Upper lobe of right lung (tissue), 1 donor: ENCODE results near the gene ARMC3. TPM values are rescaled to one million over a fixed set of nuclear protein-coding genes. Genes with fewer than 3 reads are reported as not detected.

Experiments used
- ATAC-seq: fragments of 200-7000 bp; cut with Tn5 transposase; one replicate; pipeline ENCODE4 v1.9.1; 2020; ENCODE audit warnings: mild to moderate bottlenecking, moderate library complexity
- DNase-seq: peaks from one replicate; pipeline ENCODE4 v3.0.0-alpha.2; 2020
- H3K27ac ChIP-seq: fragments of 200-600 bp; one replicate; pipeline ENCODE4 v1.8.0; 2022
- H3K27me3 ChIP-seq: fragments of 200-600 bp; one replicate; pipeline ENCODE4 v1.8.0; 2022; ENCODE audit warnings: mild to moderate bottlenecking
- H3K36me3 ChIP-seq: fragments of 200-600 bp; one replicate; pipeline ENCODE4 v1.8.0; 2022
- H3K4me1 ChIP-seq: fragments of 200-600 bp; one replicate; pipeline ENCODE4 v1.8.0; 2022
- H3K4me3 ChIP-seq: fragments of 200-600 bp; one replicate; pipeline ENCODE4 v1.8.0; 2022; ENCODE audit warnings: mild to moderate bottlenecking
- H3K9me3 ChIP-seq: fragments of 200-600 bp; one replicate; pipeline ENCODE4 v1.8.0; 2022
- CTCF ChIP-seq: fragments of 200-600 bp; IDR thresholded peaks from one replicate; pipeline ENCODE4 v1.8.0; 2022; ENCODE audit warnings: antibody characterized with exemption
- intact Hi-C: fragments of 100-400 bp; cut with DNase I; formaldehyde crosslinking; loops from one replicate; pipeline ENCODE4 v1.11.0; 2022
- total RNA-seq: library from RNA; stranded (reverse); fragmentation: NEBNext Ultra II Directional; extraction: Animal tissue kit (Norgen Biotek cat#: 25700); gene quantifications from one replicate; pipeline ENCODE4 v1.2.1, GENCODE V29; 2021
- donor health status: DM: no; HTN: yes; CAD: no; lungs with severe emphysema.

The ARMC3 gene
- total RNA-seq, 1 donor from 2014 or later, result not detected

DNA sequence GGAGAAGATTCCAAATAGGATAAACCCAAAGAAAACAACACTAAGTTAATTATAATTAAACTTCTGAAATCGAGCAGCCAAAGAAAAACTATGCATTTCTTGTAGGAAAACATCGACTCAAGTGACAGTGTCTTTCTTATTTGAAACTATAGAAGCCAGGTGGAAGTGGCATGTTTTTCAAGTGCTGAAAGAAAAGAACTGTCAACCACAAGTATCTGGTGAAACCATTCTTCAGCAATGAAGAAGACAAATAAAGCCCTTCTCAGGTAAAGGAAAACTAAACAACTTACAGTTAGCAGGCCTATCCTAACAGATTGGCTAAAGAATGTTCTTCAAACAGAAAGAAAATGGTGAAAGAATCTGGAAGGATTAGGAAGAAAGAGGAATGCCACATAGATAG, 96.1 kb downstream of the ARMC3 start:
- no peak overlapping the region for H3K27ac ChIP-seq
- ATAC-seq, result no peak
- intact Hi-C loops, result no loop called here
- no peaks in the 10 kb centered on the region for H3K27me3 ChIP-seq
- DNase-seq, result no peak
- H3K4me1 ChIP-seq, result no peaks in the 10 kb centered on the region
- no peaks in the 10 kb centered on the region for H3K9me3 ChIP-seq
- no peak overlapping the region for H3K4me3 ChIP-seq
- no peak for TF ChIP-seq CTCF
- H3K36me3 ChIP-seq, result no peaks in the 10 kb centered on the region

DNA sequence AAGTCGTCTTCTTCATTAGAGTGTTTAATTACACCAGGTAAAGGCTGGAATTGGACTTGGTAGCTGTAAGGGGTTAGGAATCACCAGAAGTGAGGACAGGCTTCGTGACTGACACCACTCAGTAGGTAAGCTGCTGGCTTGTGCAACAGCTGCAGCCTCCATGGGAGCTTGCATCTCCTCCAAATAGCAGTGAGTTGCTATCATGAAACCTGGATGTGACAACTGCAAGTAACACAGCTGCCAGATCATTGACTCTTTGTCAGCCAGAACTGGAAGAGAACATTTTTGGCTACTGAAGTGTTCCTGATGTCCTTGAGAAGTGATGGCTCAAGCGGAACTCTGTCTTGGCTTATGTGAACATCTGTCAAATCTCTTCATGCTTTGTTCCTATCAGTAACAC, 103.5 kb downstream of the ARMC3 start:
- H3K4me1 ChIP-seq, result no peaks in the 10 kb centered on the region
- intact Hi-C loops, result no loop called here
- DNase-seq (no peak), ATAC-seq (no peak)
- H3K9me3 ChIP-seq, result no peaks in the 10 kb centered on the region
- no peaks in the 10 kb centered on the region for H3K36me3 ChIP-seq
- H3K27me3 ChIP-seq, result no peaks in the 10 kb centered on the region
- TF ChIP-seq CTCF, result no peak
- H3K27ac ChIP-seq, result no peak overlapping the region
- H3K4me3 ChIP-seq, result no peak overlapping the region

- Histone ChIP-seq H3K27ac (no peak overlapping the region), H3K4me3 (no peak overlapping the region), H3K9me3 (no peaks in the 10 kb centered on the region), H3K36me3 (no peaks in the 10 kb centered on the region), H3K27me3 (peaks cover 8% of the 10 kb centered on the region), H3K4me1 (no peaks in the 10 kb centered on the region)
- no peak for TF ChIP-seq CTCF
- DNase-seq, result no peak
- intact Hi-C loops, result no loop called here
- ATAC-seq, result no peak
Measured at GRCh38 chr10:23034790-23035189, 106.9 kb downstream of the ARMC3 start.

DNA sequence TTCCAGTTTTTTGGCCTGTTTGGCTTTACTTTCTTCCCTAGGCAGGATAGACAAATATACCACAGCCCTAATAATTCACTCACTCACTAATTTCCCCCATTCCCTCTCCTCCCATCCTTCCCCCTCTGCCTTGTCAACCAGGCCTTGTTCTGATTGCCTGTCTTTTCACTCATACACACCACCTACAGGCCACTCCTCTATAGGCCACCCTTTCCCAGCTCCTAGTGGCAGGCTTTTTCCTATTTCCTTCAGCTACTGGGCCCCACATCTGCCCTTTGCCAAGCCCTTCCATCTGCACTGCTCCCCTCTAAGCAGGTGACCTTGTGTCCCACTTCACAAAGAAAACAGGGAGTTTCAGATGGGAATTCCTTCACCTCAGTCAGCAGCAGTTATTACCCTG, 107.7 kb downstream of the ARMC3 start:
- no peak for TF ChIP-seq CTCF
- ATAC-seq (no peak), DNase-seq (no peak)
- no peaks in the 10 kb centered on the region for H3K4me1 ChIP-seq
- peaks cover 8% of the 10 kb centered on the region for H3K27me3 ChIP-seq
- H3K27ac ChIP-seq, result no peak overlapping the region
- no peaks in the 10 kb centered on the region for H3K36me3 ChIP-seq
- intact Hi-C loops, result no loop called here
- no peak overlapping the region for H3K4me3 ChIP-seq
- no peaks in the 10 kb centered on the region for H3K9me3 ChIP-seq

DNA sequence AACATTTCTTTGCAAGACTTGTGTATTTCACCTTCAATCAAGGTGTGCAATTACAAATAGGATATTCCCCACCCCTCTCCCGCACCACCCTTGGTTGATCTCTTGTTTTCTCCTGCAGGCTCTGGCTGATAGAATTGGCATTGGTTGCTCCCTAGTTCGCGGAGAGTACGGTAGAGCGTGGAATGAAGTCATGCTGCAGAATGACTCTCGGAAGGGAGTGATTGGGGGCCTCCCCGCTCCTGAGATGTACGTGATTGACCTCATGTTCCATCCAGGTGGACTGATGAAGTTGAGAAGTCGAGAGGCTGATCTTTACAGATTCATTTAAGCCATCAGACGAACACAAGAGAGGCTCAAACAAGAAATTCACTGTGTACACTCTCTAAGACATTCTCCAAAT, 109.3 kb downstream of the ARMC3 start:
- intact Hi-C loops, result no loop called here
- Histone ChIP-seq H3K4me3 (no peak overlapping the region), H3K27me3 (peaks cover 8% of the 10 kb centered on the region), H3K27ac (no peak overlapping the region), H3K9me3 (no peaks in the 10 kb centered on the region), H3K4me1 (no peaks in the 10 kb centered on the region), H3K36me3 (no peaks in the 10 kb centered on the region)
- DNase-seq (no peak), ATAC-seq (no peak)
- TF ChIP-seq CTCF, result no peak

DNA sequence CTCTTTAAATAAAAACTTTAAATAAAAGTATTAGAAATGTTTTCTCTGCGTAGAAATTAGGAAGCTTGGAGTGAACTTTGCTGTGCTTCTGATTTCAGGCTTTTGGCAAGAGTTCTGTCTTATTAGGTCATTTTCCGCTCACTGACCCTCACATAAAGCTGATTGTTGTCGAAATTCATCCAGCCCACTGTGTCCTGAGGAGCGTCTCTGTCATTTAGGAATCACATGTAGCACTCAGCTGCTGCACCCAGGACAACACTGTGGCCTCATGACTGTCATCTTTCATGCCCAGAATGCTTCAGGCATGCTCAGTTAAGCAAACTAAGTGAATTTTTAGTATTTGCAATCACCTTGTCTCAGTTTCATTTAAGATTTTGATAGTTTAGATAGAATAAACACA, 109.7 kb downstream of the ARMC3 start:
- intact Hi-C loops, result no loop called here
- TF ChIP-seq CTCF, result no peak
- Histone ChIP-seq H3K27ac (no peak overlapping the region), H3K36me3 (no peaks in the 10 kb centered on the region), H3K27me3 (peaks cover 10% of the 10 kb centered on the region), H3K4me1 (no peaks in the 10 kb centered on the region), H3K4me3 (no peak overlapping the region), H3K9me3 (no peaks in the 10 kb centered on the region)
- DNase-seq (no peak), ATAC-seq (no peak)
